ENCODE data around the gene SHC3. TPM values are rescaled to one million over a fixed set of nuclear protein-coding genes. Genes with fewer than 3 reads are reported as not detected.

Gene SHC3
- total and polyA plus RNA-seq, 2 donors (not counting 3 experiments of a cell fraction or from before 2014, with no cell fraction given): 1.0 to 2.0 TPM

GRCh38 chr9:88968799-88969198 is 209.8 kb downstream of the SHC3 start:
- no peaks in the 10 kb centered on the region for H3K9me3 ChIP-seq (replicated peaks; ENCODE audit: control insufficient read depth, insufficient read depth, low read length)
- H3K27ac ChIP-seq (ENCODE audit: insufficient read depth, low read depth, low read length): no peak overlapping the region
- no peak overlapping the region for H3K4me2 ChIP-seq (ENCODE audit: insufficient read depth, low read length)
- ChIA-PET CTCF (no interaction called here), POLR2A (no interaction called here)
- BruUV-seq (replicated peaks): no TSS peak
- no peaks in the 10 kb centered on the region for H3K36me3 ChIP-seq (ENCODE audit: control insufficient read depth in 2 of 2, extremely low read depth in 1 of 2, insufficient read depth in 2 of 2, low read length in 2 of 2)
- TF ChIP-seq CTCF (IDR thresholded peaks at IDR 0.05; ENCODE audit: extremely low read depth in 1 of 2, insufficient read depth in 1 of 2, low read depth in 1 of 2, low read length in 2 of 2) (no peak), POLR2A (IDR thresholded peaks at IDR 0.05; ENCODE audit: low read depth, low read length) (no peak), MYC (IDR thresholded peaks at IDR 0.05; ENCODE audit: low read depth, low read length) (no peak), GATA2 (IDR thresholded peaks at IDR 0.05; ENCODE audit: insufficient read depth, insufficient read length, low read depth, low read length) (no peak), FOS (IDR thresholded peaks at IDR 0.05; ENCODE audit: borderline replicate concordance, insufficient read depth, low read length) (no peak), JUN (IDR thresholded peaks at IDR 0.05; ENCODE audit: borderline replicate concordance, insufficient read depth, insufficient read length, low read depth) (no peak)
- TF ChIP-seq, protein P1, sequence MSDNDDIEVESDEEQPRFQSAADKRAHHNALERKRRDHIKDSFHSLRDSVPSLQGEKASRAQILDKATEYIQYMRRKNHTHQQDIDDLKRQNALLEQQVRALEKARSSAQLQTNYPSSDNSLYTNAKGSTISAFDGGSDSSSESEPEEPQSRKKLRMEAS (IDR thresholded peaks at IDR 0.05; ENCODE audit: insufficient read depth, insufficient read length): no peak
- intact Hi-C loops (cut with micrococcal nuclease) (no loop called here), dilution Hi-C loops (cut with MboI; ENCODE audit: extremely low pct_ligation_motif_present, low sequenced_read_pairs) (no loop called here)
- H3K27me3 ChIP-seq (ENCODE audit: control insufficient read depth in 2 of 2, insufficient read depth in 2 of 2, low read length in 2 of 2): peaks cover 0 to 1% of the 10 kb centered on the region in 2 experiments
- H4K20me1 ChIP-seq (replicated peaks; ENCODE audit: control insufficient read depth, extremely low read depth, insufficient read depth, low read length): no peaks in the 10 kb centered on the region
- H2AFZ ChIP-seq (ENCODE audit: low read depth, low read length): no peak overlapping the region
- H3K4me1 ChIP-seq (ENCODE audit: control insufficient read depth, extremely low read depth, insufficient read depth, low read length): no peaks in the 10 kb centered on the region
- DNase-seq (ENCODE audit: low read depth, low spot score) (no peak), FAIRE-seq (no peak)
- H3K79me2 ChIP-seq (ENCODE audit: control insufficient read depth, insufficient read depth, low read length): no peaks in the 10 kb centered on the region
- no peak overlapping the region for H3K9ac ChIP-seq (replicated peaks; ENCODE audit: extremely low read depth, insufficient read depth, low read length)
- no peak overlapping the region for H3K4me3 ChIP-seq (replicated peaks in 1 of 3; ENCODE audit: insufficient read depth in 1 of 3, low read depth in 1 of 3, low read length in 3 of 3)
- no peaks in the 10 kb centered on the region for H3K9me1 ChIP-seq (replicated peaks; ENCODE audit: control insufficient read depth, extremely low read depth, insufficient read depth, low read length)
